GM21529 (cell line): ENCODE measurements around the gene COL4A1.

Experiments
- ATAC-seq: cut with Tn5 transposase; IDR thresholded peaks from one replicate; pipeline ENCODE4 v1.9.1; 2021; ENCODE audit not compliant: unreplicated experiment

Gene COL4A1

DNA sequence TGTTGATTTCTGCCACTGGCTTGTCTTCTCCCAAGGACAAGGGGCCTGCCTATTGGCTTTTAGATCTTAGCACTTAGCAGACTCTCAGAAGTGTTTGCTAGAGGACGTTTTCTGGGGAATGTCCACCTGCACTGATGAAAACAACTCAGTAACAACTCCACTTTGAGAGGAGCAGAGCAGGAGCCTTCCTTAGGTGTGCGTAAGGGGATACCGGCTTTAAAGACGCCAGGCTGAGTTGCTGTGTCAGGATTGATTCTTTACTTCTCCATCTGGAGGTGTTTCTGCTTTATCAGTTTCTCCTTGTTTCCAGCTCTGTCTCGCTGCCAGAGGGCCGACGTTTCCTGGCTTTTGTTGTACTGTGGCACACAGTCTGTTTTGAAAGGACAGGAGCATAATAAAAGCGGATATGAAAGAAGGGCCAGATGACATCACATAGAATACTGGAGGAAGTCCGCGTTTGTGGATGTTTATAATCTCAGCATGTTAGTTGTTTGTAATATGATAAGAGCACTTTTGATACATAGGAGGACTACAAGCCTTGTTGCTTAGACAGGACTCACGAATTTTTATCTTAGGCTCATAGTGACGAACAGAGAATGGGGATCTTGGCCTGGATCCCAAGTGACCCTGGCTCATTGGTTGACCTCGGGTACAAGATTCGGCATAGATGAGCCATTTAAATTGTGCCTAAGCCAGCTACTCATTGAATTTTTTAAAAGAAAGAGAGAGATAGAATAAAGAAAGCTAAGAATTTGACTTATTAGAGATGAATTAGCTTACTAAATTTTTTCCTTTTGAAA is 34.7 kb upstream of the COL4A1 start:
- peak; percentile 68 for ATAC-seq

DNA sequence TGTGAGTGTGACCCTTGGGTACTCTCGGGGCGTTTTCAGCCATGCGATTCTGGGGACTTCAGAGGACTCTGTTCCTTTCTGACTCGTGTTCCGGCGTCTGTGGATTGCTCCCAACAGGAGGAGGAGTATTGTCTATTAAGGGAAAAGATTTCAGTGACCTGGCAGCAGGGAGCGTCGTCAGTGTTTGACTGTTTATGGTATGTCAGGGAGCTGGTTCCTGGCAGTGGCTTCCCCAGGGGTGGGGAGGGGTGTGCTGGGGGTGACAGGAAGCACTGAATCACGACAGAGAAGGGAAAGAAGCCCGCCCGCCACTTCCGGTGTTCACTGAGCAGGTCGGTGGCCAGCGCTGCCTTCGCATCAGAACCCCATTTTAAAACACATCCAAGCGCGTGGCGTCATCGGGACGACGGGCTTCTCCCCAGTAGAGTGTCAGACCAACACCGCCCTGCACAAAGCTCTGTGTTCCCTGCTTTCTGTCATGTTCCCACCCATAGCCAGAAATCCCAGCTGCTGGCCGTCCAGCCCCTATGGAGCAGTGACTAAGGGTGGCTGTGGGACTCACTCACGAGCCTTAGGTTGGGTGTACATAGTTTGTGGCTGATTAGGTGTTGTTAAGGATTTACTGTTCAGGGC is 34.0 kb upstream of the COL4A1 start:
- ATAC-seq = peak; percentile 57

DNA sequence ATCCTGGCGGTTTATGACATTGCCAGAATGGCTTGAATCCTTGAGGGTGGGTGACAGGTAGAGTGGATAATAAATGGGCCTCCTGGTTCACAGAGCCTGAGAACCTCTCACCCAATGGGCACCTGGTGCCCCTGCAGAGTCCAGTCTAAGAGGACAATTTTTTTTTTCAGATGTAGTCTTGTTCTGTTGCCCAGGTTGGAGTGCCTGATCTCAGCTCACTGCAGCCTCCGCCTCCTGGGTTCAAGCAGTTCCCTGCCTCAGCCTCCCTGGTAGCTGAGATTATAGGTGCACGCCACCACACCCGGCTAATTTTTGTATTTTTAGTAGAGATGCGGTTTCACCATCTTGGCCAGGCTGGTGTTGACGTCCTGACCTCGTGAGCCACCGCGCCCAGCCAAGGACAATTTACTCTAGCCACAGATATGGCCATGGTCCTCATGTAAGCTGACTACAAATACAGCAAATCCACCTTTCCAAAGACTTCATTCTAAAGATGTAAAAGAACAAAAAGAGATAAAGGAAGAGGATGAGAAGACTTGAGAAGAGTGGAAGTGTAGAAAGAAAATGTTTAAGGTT is 33.1 kb upstream of the COL4A1 start:
- ATAC-seq = no peak

GRCh38 chr13:110339263-110339662 is 32.3 kb upstream of the COL4A1 start:
- no peak for ATAC-seq

GRCh38 chr13:110338441-110339101 is 31.6 kb upstream of the COL4A1 start:
- no peak for ATAC-seq

GRCh38 chr13:110337247-110337646 is 30.3 kb upstream of the COL4A1 start:
- no peak for ATAC-seq

DNA sequence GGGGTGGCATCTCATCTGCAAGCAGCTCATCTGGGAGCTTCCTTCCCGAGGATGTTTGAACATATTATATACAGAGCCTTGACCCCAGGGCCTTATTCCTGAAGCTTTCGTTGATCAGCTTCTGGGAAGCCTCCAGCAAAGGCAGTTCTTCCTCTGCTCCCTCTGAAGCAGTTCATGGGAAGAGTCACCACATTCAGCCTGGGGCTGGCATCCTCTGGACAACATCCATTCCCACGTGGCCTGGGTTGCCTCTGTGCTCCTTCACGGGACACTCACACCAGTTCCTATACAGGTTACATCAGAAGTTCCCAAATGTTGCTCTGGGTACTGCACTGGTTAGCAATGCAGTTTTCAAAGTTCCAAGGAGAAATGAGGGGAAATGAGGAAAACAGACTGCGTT is 29.7 kb upstream of the COL4A1 start:
- no peak for ATAC-seq

DNA sequence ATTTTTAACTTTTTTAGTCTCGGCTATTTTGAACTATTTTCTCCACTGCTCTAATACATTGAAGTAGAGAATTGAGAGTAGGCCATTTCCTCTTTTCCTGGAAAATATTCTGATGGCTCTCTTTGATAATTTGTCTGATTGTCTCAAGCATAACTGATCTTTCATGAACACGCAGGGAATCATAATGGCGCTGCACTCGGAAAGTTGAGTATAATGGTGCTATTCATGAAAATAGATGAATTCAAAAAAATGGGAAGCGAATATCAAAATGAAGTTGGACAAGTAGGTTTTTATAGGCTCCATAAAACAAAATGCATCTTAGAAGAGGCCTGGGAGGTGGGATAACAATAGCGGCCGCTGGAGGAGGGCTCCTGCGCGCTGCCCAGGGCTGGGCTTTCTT is 29.2 kb upstream of the COL4A1 start:
- ATAC-seq = no peak

DNA sequence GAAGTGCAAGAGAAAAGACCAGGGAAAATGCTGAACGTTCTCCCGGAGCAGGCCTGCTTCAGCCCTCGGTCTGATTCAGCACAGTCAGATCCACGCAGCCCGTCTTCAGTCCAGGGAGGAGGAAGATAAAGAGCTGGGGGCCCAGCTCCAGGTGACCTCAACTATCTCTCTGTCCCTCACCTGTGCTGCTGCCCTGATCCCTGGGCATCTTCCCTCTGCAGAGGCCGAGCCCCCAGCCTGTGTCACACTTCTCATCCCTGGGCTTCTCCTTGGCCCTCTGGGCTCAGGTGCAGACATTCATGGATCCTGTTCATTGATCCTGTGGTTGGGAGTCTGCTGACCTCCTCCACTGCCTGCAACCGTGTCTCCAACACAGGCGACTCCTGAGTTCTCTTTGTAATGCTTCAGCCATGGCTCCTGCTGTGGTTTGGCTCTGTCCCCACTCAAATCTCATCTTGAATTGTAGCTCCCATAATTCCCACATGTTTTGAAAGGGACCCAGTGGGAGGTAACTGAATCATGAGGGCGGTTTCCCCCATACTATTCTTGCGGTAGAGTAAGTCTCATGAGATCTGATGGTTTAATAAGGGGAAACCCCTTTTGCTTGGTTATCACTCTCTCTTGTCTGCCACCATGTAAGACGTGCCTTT is 28.0 kb upstream of the COL4A1 start:
- ATAC-seq = no peak

DNA sequence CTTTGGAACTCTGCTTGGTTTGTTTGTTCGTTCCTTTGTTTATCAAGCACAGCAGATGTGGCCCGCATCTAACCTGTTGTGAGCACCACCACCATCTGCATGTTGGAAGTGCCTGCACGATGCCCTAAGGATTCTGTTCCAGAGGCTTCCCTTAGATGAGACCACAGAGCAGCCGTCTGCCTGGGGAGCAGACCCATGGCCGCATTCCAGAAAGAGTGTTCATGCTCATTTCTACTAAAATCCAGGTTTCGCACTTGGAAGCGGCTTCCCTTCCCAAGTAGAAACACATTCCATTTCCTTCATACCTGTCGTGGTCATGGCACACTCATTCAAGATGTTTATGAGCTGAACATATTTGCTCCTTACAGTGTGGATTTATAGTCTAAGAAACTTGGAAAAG is 27.3 kb upstream of the COL4A1 start:
- no peak for ATAC-seq

DNA sequence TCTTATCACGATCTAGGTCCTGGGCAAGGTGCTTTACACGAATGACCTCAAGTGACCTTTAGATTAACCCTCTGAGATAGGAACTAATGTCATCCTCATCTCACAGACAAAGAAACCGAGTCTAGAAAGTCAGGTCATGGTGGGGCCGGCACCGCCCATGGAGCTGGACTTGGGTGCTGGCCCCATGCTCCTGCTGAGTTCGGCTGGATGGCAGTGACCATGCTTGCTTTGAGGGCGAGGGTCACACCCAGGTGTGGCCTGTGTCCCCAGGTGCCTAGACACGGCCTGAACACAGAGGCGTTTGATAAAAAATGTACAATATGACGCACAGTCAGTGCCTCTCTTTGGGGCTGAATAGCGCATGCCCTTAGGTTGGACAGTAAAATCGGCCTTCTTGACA is 26.9 kb upstream of the COL4A1 start:
- ATAC-seq = no peak

- no peak for ATAC-seq
These were observed 25.8 kb upstream of the COL4A1 start for GRCh38 chr13:110332750-110333149.

GRCh38 chr13:110331362-110331761 is 24.4 kb upstream of the COL4A1 start:
- ATAC-seq = no peak

- ATAC-seq = no peak
These were observed 23.6 kb upstream of the COL4A1 start for GRCh38 chr13:110330491-110331011.

- ATAC-seq = no peak
These were observed 23.0 kb upstream of the COL4A1 start for GRCh38 chr13:110329798-110330461.

- no peak for ATAC-seq
These were observed 22.3 kb upstream of the COL4A1 start for GRCh38 chr13:110329258-110329657.

- no peak for ATAC-seq
These were observed 21.6 kb upstream of the COL4A1 start for GRCh38 chr13:110328573-110328972.

DNA sequence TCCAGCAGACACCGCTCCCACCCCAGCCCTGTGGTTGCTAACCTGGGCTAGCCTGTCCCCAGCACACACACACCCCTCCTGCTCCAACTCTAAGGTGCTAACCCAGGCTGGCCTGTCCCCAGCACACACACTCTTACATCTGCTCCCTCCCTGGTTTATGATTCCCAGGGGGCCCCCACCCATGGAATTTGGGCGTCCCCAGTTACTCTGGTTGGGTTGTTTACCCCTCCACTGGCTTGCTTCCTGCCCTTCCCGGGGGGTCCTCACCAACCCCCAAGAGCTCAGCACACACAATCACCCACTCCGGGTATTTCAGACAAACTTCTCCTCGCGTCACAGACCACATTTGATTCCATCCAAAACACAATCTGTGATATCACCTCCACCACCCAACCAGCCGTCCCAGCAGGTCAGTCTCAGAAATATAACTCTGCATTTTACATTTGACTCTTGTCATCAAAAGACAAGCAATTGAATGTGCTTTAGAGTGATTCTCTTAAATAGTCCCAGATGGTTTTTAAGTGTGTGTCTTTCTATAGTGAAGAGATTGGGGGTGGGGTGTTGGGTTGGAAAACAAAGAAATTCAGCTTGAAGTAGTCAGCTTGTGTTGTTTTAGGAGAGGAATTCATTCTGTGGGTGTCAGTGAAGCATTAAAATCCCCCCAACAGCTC is 20.2 kb upstream of the COL4A1 start:
- no peak for ATAC-seq

GRCh38 chr13:110326263-110326904 is 19.4 kb upstream of the COL4A1 start:
- no peak for ATAC-seq
